Left ventricle myocardium superior (tissue), 1 donor: ENCODE data around the gene CXCL3. TPM values are rescaled to one million over a fixed set of nuclear protein-coding genes. Genes with fewer than 3 reads are reported as not detected.

Experiments used
- ATAC-seq: fragments of 200-7000 bp; cut with Tn5 transposase; one replicate; pipeline ENCODE4 v1.9.1; 2020; ENCODE audit warnings: mild to moderate bottlenecking, moderate library complexity
- DNase-seq: peaks from one replicate; pipeline ENCODE4 v3.0.0-alpha.2; 2020
- intact Hi-C: fragments of 100-400 bp; cut with micrococcal nuclease; formaldehyde crosslinking; loops from one replicate; pipeline ENCODE4 v1.11.0; 2022
- total RNA-seq: library from RNA; stranded (reverse); fragmentation: NEBNext Ultra II Directional; extraction: Animal tissue kit (Norgen Biotek cat#: 25700); gene quantifications from one replicate; pipeline ENCODE4 v1.2.1, GENCODE V29; 2021
- donor health status: DM: no; HTN: yes; CAD: no; lungs with severe emphysema.

The CXCL3 gene
- total RNA-seq, 1 donor from 2014 or later: 1.3 TPM

GRCh38 chr4:73988061-73988460 lies 50.4 kb downstream of the CXCL3 start, which contains the start of gene PPBP:
TSS of gene PPBP (minus strand) at chr4:73988190. CDS start at chr4:73988103, 87 bp downstream.
- intact Hi-C loops: no loop called here
- ATAC-seq: no peak

More at GRCh38 chr4:73988061-73988460, 50.4 kb downstream of the CXCL3 start, which contains the start of gene PPBP:
- DNase-seq: no peak

Other genes with a start within 250 kb of the CXCL3 start
- gene CXCL6, start 202.0 kb downstream of the CXCL3 start, total RNA-seq: 0.30 TPM
- gene PF4V1, start 185.4 kb downstream of the CXCL3 start, total RNA-seq: not detected
- 3.0 TPM for gene CXCL1, start 169.3 kb downstream of the CXCL3 start, total RNA-seq
- gene PF4, start 56.7 kb downstream of the CXCL3 start, total RNA-seq: not detected
- 0.74 TPM for gene PPBP, start 50.5 kb downstream of the CXCL3 start, total RNA-seq
- gene CXCL5, start 40.0 kb downstream of the CXCL3 start, total RNA-seq: not detected
- gene CXCL2, start 60.5 kb upstream of the CXCL3 start, total RNA-seq: 12.0 TPM
- gene MTHFD2L, start 119.4 kb upstream of the CXCL3 start, total RNA-seq: 8.5 TPM